Sciatic nerve (tissue), 2 donors: ENCODE measurements around the gene PLCB4. TPM values are rescaled to one million over a fixed set of nuclear protein-coding genes. Genes with fewer than 3 reads are reported as not detected.
"Not testable (repeated sequence)": the region's sequence is repeated elsewhere in the genome, so short reads cannot be mapped to it uniquely, and the experiment has no call there.

Source experiments
- ATAC-seq: fragments of 200-7000 bp; cut with Tn5 transposase; one replicate; pipeline ENCODE4 v1.9.1; 2020; ENCODE audit warnings: mild to moderate bottlenecking, moderate library complexity
- DNase-seq: peaks from one replicate; pipeline ENCODE4 v3.0.0-alpha.2; 2020; ENCODE audit warnings: low spot score
- intact Hi-C: fragments of 100-400 bp; cut with DNase I; formaldehyde crosslinking; loops from one replicate; pipeline ENCODE4 v1.14.2; 2022
- total RNA-seq: library from RNA; stranded (reverse); fragmentation: NEBNext Ultra II Directional; extraction: Animal tissue kit (Norgen Biotek cat#: 25700); gene quantifications from one replicate; pipeline ENCODE4 v1.2.1, GENCODE V29; 2021
- donor health status: DM: no; HTN: no; CAD: no.
- donor health status: DM: no; HTN: no; CAD: no.

The PLCB4 gene
- 23.4 TPM for total RNA-seq

DNA sequence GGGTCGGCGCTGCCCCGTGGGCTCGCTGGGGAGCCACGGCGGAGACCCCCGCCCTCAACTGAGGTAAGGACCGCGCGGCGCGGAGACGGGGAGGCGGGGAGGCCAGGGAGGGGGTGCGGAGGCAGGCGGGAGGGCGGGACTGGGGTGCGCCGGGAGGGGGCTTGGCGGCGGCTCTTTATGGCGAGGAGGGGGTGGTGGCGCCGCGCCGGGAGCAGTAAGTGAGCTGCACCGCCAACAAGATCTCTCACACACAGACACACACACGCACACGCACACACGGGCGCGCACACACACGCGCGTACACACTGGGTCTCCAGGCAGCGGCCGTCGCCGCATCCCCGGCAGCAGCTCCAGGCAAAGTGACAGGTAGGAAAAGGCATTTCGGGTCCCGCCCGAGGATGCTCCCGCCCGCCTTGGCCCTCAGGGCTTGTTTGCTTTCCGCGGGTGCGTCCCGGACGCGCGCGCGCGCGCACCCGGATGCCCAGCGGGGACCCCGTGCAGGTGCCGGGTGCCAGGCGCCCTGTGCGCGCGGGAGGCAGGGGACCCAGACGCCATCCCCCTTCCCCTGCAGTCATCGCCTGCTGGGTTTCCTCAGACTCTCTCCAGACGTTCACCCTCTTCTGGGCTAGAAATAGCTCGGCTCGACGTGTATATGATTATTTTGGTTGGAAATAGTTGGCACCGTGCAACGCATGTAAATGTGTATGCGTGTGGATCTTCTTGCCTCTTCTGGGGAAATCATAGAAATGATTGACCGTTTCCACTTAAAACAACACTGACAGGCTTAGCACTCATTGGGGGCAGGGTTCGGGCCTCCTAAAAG, at the start of gene PLCB4:
PLCB4 (plus strand) TSS at position 247 of the 823 bp plus-strand sequence. CDS start 238,728 bp downstream, outside the sequence.
- ATAC-seq = no peak
- intact Hi-C loops = no loop called here
- DNase-seq = peak; percentile 61

DNA sequence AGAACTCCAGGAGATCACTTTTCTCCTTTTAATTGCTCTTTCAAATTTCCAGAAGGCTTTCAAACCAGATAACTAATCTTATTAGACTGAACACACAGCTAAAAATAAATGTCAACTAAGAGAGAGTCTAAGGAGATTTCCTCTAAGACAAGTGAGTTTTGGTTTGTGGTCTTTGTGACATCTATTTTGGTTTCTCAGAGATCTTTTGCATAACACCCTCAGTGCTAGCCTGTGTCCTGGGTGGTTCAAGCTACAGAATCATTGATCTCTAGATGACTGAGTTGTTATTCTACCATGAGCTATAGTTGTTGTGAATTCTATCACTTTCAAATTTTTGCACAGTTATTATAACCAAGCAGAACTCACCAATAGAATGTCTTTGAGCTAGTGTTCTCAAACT, 49.1 kb upstream of the PLCB4 start:
- intact Hi-C loops = no loop called here
- no peak for DNase-seq
- no peak for ATAC-seq

DNA sequence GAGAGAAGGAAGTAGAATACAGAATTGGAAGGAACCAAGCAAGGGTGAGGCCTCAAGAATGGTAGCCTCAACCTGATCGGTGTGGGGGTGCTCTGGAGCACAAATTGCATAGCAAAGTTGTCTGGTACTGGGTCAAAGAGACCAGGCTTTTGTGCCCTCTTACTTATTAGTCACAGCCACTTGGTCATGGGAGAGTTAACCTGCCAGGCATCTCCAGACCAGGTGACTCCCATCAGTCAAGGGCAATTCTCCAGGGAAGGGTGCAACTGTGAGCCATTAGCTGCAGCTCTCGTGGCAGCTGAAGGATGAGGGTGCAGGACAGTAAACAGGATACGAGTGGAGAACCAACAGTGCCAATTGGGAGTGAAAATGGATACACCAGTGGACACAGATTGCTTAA, 47.7 kb upstream of the PLCB4 start:
- DNase-seq = no peak
- no peak for ATAC-seq
- intact Hi-C loops = no loop called here

DNA sequence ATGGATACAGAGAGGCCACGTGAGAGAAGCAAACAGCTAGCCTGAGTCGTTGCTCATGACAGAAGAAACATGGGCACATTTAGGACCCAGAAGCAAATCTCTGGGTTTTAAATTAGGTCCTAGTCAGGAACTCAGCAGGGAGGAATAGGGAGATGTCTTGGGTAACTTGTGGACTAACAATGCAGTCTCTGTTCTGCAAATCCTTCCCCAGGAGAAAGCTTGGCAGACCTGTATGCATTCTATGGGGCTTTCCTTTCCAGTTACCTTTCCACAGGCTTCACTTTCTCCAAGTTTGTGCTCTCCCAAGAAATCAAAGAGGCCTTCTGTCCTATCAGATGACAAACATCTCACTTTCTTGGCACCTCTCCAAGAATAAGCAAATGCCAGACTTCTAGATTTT, 47.2 kb upstream of the PLCB4 start:
- intact Hi-C loops = no loop called here
- ATAC-seq = peak; percentile 52
- no peak for DNase-seq

DNA sequence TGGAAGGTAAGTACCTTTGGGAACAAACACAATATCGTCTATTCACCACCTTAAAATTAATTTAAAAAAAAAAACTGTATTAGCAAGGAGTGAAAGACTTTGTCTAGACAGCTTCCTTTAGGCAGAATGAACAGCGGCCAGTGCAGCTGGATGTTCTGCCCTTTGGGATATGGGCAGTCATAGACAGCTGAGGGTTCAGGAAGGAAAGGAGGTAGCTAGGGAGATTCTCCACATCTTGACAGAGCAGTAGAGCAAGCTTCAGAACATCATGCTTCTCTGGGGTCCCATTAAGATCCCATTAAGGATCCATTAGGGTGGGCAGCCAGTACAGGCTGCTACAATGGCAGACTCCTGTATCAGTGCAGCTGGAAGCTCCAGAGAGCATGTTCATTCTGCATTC, 46.5 kb upstream of the PLCB4 start:
- intact Hi-C loops = no loop called here
- DNase-seq = no peak
- ATAC-seq = peak; percentile 30

DNA sequence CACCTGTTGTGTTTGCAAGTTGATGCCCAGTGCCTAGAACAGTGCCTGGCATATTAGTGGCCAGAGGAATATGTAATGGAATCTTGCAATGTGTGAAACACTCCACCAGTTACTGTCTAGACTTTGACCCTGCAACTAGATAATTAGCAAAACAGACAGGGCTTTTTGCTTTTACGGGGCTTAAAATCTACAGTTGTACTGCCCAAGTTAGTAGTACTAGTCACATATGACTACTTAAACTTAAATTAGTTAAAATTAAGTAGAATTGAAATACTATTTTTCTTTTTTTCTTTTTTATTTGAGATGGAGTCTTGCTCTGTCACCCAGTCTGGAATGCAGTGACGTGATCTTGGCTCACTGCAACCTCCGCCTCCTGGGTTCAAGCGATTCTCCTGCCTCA, 44.3 kb upstream of the PLCB4 start:
- ATAC-seq = no peak
- intact Hi-C loops = no loop called here
- DNase-seq = no peak

DNA sequence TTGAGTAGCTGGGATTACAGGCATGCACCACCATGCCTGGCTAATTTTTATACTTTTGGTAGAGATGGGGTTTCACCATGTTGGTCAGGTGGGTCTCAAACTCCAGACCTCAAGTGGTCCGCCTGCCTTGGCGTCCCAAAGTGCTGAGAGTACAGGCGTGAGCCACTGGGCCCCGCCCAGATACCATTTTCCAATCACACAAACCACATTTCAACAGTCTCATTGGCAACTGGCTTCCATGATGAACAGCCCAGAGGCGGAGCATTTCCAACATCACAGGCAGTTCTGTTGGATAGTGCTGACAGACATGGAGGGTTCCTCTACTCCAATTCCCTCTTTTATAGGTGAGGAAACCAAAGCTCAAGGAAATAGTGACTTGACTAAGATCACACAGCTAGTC, 43.9 kb upstream of the PLCB4 start:
- intact Hi-C loops = no loop called here
- no peak for ATAC-seq
- DNase-seq = no peak

DNA sequence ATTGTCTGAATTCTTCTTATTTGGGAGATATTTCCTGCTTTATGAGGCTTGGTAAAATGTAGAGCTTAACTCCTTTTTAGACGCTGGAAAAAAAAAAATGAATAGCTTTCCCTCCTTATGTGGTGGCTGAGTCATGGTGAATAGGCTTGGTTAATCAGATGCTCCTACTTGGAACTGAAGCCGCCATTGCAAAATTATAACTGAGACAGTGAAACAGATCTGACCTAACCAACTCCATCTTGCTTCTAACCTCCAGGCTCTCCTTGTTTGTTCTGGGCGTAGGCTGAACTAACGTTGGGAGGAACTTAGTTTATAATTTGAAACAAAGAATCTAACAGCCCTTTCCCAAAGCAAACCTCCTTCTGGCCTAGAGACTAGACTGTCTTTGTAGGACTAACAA, 43.2 kb upstream of the PLCB4 start:
- DNase-seq = no peak
- intact Hi-C loops = no loop called here
- ATAC-seq = no peak

DNA sequence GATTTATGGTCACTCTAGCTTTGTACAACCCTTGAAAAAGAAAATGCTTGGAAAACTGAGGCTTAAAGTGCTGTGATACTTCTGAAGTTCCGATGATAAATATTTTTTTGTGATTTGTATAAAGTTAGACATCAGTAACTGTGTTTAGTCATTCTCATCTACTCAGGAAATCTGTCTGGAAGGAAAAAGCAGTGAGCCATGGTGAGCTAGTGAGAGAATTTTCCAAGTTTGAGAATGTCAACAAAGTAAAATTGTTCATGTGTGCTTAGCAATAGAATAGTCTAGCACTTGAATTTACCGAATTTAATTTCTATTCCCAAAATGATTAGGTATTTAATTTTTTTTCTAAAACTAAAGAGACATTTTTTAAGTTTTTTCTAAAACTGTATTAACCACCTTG, 41.3 kb upstream of the PLCB4 start:
- intact Hi-C loops = no loop called here
- DNase-seq = no peak
- ATAC-seq = no peak

DNA sequence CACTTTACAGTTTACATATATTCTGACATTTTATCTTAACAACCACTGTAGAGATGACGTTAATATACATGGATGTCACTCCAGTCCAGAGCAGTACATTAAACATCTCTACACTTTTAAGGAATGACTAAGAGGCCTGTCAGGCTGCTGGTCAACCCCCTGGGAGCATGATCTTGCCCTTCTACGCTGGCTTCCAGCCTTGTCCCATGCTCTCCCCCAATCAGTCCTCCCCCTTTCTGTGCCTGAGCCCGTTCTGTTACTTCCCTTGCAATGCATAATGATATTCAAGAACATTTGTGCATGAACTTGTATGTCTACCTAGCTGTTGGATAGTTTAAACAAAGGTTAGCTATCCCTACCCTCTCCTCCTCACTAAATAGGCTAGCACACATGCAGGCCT, 40.5 kb upstream of the PLCB4 start:
- DNase-seq (no peak), ATAC-seq (no peak)
- intact Hi-C loops = no loop called here

DNA sequence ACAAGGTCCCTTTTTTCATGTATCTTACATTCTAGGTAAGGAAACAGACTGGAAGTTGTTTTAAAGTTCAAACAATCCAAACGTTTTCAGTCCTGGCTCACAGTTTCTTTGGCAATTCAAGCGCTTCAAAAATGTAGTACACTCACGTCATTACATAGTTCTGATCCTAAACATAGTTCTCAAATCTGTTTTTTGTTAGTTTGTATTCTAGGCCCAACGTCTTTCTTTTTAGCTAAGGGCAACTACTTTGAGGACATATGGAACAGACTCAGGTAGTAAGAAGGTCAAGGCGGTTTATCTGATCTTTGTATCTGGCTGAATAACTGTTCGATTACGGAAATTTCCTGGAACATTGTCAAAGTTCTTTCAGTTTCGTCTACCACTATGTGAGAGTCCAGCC, 36.9 kb upstream of the PLCB4 start:
- DNase-seq = no peak
- intact Hi-C loops = no loop called here
- no peak for ATAC-seq

DNA sequence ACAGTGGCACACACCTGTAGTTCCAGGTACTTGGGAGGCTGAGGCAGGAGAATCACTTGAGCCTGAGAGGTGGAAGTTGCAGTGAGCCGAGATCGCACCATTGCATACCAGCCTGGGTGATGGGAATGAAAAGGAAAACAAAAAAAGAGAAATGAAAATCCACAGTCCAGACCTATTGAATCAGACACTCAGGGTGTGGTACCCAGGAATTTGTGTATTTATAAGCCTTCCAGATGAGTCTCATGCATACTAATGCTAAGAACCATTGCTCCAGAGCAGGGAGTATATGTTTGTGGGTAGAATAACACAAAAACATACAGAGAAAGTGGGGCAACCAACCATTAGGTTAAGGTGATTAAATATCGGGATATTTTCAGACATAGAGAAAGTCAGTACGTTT, 36.1 kb upstream of the PLCB4 start:
- intact Hi-C loops = no loop called here
- no peak for ATAC-seq
- no peak for DNase-seq

DNA sequence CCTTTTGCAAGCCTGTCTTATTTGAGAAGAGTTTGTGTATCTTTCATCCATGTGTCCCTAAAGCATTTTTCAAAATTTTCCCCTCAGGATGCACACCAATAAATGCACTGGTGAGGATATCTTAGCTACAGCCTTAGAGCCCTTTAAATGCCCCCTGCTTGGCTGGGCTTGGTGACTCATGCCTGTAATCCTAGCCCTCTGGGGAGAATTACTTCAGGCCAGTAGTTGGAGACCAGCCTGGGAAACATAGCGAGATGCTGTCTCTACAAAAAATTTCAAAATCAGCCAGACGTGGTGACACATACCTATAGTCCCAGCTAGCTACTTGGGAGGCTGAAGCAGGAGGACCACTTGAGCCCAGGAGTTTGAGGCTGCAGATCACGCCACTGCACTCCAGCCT, 33.8 kb upstream of the PLCB4 start:
- DNase-seq (no peak), ATAC-seq (peak; percentile 20)
- intact Hi-C loops = no loop called here

DNA sequence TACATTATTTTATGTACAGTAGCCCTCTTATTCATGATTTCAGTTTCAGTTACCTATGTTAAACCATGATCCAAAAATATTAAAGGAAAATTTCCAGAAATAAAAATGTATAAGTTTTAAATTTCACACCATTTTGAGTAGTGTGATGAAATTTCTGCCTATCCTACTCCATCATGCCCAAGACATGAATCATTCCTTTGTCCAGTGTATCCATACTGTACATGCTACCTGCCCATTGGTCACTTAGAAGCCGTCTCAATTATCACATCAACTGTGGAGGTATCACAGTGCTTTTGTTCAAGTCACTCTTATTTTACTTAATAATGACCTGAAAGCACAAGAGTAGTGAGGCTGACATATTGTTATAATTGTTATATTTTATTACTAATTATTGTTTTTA, 32.3 kb upstream of the PLCB4 start:
- ATAC-seq (no peak), DNase-seq (no peak)
- intact Hi-C loops = no loop called here

DNA sequence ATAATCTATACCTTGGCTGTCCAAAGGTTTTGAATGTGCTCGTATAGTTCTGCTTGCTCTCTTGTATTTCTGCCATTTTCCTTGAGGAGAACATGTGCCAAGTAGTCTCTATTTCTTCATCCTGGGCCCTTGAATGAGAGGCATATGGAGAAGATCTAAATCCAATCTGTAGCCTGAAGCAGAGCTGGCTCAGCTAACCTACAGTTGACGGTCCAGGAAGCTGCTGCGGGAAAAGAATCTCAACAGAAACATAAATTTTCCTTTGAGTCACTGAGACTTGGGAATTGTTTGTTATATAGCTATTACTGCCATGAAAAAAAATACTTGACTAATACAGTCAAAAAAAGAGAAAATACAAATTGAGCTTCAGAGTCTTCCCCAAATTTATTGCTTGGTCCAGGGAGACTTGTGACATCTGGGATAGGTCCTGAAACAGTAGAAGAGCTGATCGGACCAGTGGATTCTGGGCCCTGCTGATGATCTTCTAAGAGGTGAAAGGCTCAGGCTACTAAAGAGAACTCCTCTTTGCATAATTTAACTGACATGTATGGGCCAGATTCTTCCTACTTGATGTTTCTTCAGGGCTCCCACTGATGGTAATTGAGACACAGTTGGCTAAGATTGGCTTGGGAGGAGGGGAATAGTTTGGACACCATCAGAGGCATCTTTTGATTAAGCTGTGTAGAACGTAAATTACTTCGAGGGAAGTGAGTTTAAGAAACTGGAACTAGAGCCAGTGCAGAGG, 29.9 kb upstream of the PLCB4 start:
- DNase-seq (no peak), ATAC-seq (no peak)
- intact Hi-C loops = loop anchor here (2.0 kb wide), 1 partner anchor 32 kb away; no protein-coding TSS in a partner anchor

DNA sequence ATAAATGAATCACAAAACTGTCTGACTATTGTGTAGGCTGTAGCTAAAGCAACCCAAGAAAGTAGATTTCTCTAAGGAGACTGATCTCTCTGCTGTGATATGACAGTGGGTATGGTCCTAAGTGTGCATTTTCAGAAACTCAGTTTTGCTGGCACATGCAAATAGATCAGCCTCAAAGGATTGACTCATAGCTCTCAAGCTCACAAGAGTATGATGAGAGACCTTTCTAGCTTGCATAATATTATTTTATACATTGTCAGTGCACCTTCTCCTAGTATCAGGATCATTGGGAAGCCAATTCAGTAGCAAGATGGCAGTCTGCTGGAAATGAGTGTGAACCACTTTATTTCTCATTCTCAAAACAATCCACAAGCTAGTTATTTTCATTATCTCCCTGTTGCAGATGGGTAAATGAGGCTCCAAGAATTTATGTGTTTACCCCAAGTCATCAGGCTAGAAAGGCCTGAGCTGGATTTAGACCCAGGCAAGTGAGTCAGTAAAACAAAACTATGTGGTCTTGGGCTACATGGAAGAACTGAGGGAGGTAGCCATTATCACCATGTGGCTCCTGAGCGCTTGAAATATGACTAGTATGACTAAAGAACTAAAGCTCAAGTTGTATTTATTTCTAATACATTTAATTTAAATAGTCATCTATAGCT, 27.9 kb upstream of the PLCB4 start:
- intact Hi-C loops = no loop called here
- no peak for ATAC-seq

DNA sequence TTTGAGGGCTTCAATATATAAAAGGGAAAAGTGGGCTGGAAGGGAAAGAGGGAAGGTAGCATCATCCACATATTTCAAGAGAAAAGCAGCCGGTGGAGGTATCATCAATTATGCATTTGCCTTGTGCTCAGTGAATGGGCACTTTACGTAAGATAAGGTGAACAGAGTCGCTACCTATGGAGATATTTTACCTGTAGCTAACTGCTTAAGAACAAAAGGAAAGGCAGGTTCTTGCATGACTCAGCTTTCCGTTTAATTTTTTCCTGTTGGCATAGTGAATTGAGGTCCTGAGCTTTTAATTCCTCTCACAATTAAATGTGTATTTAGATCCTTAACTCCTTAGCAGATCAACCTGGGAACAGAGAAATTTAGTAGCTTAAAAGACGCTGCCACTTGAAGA, 25.5 kb upstream of the PLCB4 start:
- ATAC-seq = no peak
- intact Hi-C loops = no loop called here
- no peak for DNase-seq

More for the DNA sequence above, 27.9 kb upstream of the PLCB4 start:
- DNase-seq = no peak

DNA sequence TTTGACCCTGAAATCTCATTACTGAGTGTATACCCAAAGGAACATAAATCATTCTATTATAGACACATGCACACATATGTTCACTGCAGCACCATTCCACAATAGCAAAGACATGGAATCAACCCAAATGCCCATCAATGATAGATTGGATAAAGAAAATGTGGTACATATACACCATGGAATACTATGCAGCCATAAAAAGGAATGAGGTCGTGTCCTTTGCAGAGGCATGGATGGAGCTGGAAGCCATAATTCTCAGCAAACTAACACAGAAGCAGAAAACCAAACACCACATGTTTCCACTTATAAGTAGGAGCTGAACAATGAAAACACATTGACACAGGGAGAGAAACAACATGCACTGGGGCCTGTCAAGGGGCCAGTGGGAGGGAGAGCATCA, 21.0 kb upstream of the PLCB4 start:
- DNase-seq, ATAC-seq, intact Hi-C loops: not testable (repeated sequence)

DNA sequence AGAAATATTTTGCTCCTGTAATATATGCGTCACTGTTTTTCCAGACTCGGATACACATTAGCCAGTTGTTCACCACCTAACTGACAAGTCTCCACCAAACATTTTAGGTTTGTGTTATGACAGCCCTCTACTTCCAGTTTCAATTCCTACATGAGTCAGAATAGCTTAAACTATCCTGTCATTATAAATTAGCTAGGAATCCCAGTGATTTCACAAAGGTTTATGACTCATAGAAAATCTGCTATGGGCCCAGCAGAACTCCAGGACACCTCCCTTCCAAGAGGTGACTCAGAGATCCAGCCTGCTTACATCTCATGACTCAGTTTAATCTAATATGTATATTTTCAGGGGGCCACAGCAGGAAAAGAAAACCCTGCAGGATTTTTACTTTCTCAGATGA, 17.4 kb upstream of the PLCB4 start:
- ATAC-seq (no peak), DNase-seq (no peak)
- intact Hi-C loops = no loop called here

DNA sequence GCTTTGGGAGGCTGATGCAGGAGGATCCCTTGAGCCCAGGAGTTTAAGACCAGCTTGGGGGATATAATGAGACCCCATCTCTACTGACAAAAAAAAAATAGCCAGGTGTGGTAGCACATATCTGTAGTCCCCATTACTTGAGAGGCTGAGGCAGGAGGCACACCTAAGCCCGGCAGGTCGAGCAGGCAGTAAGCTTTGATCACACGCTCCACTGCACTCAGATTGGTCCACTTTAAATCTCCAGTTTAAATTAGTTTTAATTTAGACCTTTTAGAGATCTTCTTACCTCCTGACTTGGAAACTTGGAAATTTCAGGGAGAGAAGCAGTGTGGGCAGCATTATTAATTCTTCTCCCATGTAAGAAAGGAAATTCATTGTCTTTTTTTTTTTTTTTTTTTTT, 16.8 kb upstream of the PLCB4 start:
- intact Hi-C loops = no loop called here
- no peak for DNase-seq
- ATAC-seq = no peak
